CD4-positive, alpha-beta T cell treated with Interleukin-17A for 4 hours (primary cell): ENCODE data around the gene SLC41A2.
"Not testable (repeated sequence)": the region's sequence is repeated elsewhere in the genome, so short reads cannot be mapped to it uniquely, and the experiment has no call there.

Experiments used
- DNase-seq: peaks from one replicate; pipeline ENCODE4 v3.0.0-alpha.2; 2020; ENCODE audit warnings: mixed read lengths

The SLC41A2 gene

DNA sequence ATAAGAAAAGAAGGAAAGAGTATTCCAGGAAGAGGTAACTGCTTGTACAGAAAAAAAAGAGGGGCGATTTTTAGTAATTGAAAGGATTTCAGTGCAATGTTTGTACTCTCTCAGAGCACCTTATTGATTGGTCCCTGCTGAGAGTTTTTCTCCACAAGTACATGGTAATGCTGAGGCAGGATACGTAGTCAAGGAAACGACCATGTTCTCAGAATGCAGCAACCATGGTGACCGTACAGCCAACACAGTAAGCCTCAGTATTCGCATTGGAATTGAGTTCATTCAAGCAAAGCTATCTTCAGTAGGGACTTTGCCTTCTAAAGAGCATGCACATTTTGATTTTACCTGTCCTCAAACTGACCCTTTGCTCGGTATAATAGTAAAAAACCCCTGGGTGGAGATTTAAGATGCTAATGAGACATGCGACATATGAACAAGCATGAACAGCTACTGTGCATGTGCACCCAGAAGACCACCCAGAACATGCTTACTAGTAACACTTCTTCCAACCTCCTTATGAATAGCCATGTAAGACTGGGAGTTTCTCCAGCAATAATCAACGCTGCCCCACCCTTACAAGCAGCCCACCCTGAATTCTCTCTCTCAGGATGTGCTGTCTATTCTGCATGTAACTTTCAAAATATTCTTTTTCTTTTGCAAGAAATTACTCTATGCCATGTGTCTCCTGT is 6.2 kb upstream of the SLC41A2 start:
- DNase-seq: no peak

DNA sequence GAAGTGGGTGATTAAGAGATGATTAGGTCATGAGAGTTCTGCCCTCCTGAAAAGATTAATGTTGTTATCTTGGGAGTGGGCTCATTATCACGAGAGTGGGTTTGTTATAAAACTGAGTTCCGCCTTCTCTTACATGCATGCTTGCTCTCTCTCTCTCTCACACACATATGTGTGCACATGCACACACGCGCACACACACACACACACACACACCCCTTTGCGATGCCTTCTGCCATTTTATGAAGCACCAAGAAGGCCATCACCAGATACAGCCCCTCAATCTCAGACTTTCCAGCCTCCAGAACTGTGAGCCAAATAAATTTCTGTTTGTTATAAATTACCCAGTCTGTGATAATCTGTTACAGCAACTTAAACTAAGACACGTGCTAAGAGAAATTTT is 5.7 kb upstream of the SLC41A2 start:
- no peak for DNase-seq

GRCh38 chr12:104960464-104960863 is 2.4 kb upstream of the SLC41A2 start:
- no peak for DNase-seq

DNA sequence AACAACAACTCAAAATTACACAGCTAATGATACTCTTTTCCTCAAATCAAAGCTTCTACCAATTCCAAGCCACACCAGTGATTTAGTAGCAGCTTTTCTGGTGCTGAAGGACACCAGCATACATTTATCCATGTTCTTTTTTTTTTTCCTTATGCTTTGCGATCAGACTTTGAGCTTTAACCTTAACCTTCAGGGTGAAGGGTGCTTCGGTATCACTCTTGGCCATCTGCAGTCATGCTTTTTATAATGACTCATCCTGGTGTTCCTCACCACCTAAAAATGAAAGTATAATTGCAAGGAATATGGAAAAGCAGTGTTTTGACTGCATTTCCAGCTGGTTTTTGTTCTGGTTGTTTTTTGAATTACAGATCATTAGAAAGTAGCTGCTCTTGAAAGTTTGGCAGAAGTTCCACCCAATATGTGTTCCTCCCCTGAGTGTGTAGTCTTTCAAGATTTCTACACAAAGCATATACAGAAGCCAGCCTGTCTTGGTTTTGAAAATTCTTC is 1.3 kb upstream of the SLC41A2 start:
- no peak for DNase-seq

DNA sequence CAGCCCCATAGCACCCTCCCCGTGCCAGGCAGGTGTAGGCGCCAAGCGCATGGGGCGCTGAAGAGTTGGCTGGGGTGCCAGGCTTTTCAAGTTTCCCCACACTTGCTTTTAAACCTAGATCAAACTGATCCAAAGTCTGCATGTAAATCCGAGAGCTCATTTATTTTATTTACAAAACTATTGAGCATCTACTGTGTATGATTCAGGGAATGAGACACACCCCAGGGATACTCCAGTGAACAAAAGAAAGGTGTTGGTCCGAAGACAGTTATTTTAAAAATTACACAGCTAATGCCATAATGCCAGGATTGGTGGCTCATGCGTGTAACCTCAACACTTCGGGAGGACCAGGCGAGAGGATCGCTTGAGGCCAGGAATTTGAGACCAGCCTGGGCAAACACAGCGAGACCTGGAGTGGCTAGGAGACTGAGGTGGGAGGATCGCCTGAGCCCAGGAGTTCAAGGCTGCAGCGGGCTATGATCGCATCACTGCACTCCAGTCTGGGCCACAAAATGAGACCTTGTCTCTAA is 780 bp upstream of the SLC41A2 start:
- DNase-seq: no peak

DNA sequence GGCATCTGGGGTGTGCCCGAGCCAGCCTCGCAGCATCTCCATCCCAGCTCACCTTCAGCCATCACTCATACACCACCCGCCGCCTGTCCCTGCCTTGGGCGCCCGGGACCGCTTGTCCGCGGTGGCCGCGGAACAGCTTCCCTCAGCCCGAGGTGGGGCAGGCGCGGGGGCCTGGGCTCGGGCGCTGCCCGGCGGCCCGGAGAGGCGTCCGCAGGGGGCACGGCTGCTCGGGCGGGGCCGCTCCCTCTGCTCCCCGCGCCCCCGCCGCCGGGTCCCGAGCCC is 430 bp downstream of the SLC41A2 start:
- DNase-seq: peak; percentile 54

DNA sequence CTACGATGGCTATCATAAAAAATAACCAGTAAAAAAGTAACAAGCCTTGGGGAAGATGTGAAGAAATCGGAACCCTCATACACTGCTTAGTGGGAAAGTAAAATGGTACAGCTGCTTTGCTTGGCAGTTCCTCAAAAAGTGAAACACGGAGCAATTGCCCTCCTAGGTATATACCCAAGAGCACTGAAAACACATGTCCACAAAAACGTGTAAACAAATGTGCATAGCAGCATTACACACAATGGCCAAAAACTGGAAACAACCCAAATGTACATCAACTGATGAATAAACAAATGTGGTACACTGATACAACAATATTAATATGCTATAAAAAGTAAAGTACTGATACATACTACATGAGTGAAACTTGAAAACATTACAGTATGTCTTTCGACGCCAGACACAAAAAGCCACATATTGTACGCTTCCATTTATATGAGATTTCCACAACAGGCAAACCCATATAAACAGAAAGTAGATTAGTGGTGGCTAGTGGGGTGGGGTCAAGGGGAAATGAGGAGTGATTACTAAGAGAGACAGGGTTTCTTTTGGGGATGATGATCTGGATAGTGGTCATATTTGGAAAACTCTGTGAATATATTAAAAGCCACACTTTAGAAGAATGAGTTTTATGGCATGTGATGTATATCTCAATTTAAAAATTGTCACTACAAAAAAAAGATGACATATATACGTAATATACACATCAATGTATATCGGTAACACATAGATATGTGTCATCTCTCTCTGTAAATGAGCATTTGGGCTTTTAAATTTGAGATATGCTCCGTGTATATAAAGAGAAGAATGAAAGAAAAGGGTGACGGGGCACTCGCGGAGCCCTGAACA is 996 bp downstream of the SLC41A2 start:
- DNase-seq: no peak

- no peak for DNase-seq
Measured at GRCh38 chr12:104955703-104956102, 2.4 kb downstream of the SLC41A2 start.

- DNase-seq: no peak
Measured at GRCh38 chr12:104953323-104953722, 4.8 kb downstream of the SLC41A2 start.

DNA sequence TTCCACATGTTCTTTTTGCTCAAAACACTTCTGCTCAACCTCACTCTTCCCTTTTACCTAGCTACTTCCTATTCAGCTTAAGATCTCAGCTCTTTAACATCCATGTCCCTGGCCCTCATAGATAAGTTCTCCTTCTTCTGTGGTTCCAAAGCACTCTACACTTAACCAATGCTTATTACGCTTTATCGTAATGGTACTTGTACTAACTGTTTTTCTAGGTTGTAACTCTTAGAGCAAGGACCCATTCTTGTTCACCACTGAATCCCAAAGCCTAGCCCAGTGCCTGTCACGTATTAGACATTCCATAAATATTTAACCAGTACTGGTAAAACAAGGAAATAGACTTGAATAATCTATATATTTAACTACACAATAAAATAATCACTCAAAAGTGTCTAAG is 5.3 kb downstream of the SLC41A2 start:
- no peak for DNase-seq

DNA sequence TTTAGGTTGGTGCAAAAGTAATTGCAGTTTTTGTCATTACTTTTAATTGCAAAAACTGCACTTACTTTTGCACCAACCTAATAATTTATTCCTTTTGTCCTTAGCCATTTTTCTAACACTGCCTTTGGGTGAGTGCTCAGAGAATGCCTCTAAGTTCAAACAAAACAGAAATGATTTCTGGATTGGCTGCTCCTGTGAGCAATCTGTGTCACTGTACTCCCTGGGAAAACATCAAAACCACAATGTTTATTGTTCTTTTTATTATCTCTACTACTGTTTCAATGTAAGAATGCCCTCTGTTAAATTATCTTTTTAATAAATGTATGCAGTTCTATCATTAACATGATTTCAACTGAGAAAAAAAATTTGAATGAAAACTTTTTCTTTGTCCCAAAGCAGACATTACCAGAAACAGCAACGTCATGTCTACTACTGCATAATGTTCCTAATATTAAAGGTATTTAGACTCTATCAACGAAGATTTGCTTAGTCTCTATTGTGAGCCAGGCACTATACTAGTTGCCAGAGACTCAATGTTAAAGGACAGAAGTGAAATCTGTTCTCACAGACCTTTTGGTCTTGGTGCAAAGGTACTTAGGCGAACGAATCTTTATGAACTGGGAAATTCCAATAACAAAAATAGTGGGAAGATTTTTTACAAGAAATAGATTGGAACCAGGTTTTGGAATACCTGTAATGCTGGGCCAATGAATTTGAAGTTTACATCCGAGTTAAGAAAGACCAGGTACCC is 6.2 kb downstream of the SLC41A2 start:
- no peak for DNase-seq

DNA sequence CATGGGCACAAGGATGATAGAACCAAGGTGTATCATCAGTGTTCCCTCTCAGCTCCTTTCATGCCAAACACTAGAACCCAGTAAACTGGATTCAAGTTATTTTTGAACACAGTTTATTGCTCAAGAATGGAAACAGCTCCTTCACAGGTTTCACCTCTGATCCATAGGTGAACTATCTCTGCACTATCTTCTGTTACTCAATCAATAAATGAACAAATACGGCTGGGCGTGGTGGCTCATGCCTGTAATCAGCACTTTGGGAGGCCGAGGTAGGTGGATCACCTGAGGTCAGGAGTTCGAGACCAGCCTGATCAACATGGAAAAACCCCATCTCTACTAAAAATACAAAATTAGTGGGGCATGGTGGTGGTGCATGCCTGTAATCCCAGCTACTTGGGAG is 9.4 kb downstream of the SLC41A2 start:
- not testable (repeated sequence) for DNase-seq

DNA sequence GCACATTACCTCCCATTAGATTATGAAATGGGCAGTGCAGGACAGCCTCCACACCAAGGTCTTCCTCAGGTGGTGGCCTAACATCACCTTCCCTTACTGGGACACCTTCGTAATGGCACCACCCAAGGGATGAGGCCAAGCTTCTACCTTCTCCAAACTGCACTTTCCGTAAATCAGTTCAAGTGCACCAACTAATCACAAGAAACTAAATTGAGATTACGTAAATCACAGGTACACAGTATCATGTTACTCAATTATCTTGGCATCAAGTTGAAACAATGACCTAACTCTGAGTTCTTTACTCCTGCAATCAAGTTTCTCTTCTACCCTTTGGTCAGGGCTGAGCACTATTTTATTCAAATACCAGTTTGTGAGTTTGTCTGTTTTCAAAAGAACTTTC is 13.8 kb downstream of the SLC41A2 start:
- no peak for DNase-seq

- DNase-seq: not testable (repeated sequence)
Measured at GRCh38 chr12:104943401-104943800, 14.7 kb downstream of the SLC41A2 start.

- no peak for DNase-seq
Measured at GRCh38 chr12:104942075-104942474, 16.0 kb downstream of the SLC41A2 start.

DNA sequence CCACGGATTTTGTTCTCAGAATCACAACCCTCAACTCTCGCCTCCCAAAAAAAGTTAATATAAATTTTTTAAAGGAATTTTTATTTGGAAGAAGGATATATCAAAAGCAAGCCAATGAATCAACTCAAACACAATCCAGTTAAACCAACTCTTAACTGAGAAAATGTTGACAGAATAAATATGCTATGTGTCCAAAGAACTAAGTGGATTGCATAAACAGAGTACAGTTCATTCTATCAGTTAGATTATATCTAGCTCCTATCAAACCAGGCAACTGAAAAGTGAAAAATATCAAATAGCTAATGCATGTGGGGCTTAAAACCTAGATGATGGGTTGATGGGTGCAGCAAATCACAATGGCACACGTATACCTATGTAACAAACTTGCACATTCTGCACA is 16.6 kb downstream of the SLC41A2 start:
- DNase-seq: no peak

DNA sequence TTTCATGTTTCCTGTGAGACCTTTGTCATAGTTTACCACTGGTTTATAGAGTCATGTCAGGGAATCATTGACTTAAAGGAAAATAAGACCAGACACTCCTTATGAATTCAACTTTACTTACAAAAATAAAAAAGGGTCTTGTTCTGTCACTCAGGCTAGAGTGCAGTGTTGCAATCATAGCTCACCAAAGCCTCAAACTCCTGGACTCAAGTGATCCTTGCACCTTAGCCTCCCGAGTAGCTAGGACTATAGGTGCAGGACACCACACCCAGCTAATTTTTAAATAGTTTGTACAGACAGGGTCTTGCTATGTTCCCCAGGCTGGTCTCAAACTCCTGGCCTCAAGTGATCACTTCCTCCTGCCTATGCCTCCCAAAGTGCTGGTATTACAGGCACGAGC is 19.0 kb downstream of the SLC41A2 start:
- DNase-seq: no peak

DNA sequence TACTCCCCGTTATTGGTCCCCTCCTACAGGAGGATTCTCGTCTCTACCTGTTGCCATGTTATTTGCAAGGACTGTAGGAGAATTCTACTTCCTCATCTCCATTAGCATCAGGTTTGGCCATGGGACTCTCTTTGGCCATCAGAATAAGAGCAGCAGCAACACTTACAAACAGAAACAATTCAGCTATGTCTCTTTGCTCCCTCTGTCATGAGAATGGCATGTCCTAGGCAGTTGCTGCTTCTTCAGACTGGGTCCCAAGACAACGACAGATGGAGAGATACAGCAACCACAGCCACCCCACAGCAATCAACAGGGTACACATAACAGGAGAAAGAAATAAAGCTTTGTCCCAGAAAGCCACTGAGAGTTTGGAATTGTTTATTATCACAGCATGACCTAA is 19.7 kb downstream of the SLC41A2 start:
- DNase-seq: no peak

DNA sequence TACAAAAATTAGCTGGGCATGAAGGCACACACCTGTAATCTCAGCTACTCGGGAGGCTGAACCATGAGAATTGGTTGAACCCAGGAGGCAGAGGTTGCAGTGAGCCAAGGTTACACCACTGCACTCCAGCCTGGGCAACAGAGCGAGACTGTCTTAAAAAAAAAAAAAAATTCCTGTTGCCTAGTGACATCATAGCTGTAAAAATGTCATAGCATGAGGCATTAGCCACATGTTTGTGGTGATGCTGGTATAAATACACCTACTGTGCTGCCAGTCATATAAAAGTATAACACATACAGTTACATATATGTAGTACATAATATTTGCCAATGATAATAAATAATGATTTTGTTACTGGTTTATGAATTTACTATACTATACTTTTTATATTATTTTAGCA is 22.2 kb downstream of the SLC41A2 start:
- DNase-seq: no peak

DNA sequence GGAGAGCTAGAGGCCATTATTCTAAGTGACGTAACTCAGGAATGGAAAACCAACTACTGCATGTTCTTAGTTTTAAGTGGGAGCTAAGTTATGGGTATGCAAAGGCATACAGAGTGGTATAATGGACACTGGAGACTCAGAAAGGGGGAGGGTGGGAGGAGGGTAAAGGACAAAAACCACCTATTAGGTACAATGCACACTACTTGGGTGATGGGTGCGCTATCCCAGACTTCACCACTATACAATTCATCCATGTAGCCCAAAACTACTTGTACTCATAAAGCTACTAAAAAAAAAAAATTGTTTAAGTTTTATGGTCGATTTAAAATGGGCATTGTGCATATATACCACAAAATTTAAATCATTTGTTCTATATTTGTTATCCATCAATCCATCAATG is 24.3 kb downstream of the SLC41A2 start:
- no peak for DNase-seq

DNA sequence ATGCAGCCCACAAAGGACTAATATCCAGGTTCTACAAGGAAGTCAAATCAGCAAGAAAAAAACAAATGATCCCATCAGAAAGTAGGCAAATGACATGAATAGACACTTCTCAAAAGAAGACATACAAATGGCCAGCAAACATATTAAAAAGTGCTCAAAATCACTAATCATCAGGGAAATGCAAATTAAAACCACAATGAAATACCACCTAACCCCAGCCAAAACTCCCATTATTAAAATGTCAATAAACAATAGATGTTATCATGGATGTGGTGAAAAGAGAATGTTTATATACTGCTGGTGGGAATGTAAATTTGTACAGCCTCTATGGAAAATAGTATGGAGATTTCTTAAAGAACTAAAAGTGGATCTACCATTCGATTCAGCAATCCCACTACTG is 25.0 kb downstream of the SLC41A2 start:
- no peak for DNase-seq

DNA sequence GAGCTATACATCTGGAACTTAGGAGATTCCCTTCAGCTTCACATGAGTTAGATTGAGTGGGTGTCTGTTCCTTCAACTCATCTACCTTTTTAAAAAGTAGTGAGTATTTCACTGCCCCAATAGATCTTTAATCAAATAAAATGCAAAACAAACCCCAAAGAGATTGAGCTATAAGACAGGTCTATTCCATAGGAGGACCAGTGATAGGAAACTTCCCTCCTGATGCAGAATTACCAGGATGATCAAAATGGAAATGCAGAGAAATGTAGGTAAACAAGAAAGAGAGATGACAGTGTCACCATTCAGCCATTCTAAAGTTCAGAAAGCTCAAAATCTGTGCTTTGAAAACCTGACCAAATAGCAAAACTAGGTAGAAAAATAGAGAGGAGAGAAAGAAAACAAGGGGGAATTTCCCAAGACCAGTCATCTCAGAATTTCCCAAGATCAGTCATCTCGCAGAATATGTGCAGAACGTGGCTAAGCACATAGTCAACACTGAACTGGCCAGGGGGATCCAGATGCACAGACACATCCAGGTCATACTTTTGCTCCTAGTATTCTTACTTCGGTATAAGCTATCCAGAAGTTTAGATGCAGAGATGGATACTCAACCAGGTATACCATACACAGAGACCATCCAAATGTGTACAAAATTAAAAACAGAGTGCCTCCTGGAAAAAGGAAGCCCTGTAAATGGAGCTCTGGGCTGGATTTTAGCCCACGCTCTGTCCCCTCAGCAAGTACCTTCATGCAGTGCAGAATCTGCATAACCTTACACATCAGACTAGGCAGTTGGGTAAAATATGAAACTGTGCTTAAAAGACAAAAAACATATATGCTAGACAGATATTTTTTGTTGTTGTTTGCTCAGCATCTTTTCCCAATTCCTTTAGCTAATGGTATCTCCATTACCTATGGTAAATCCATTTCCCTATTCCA is 27.4 kb downstream of the SLC41A2 start:
- no peak for DNase-seq
